H1 (cell line): ENCODE data around the gene ZNHIT3.

Source experiments
- CBX8 ChIP-seq: fragments of 300-800, 300-1000 bp; sonication (generic); IDR thresholded peaks from 2 replicates; pipeline ENCODE4 v1.7.1; 2016; ENCODE audit warnings: low read depth, low read length, borderline replicate concordance
- CEBPB ChIP-seq: IDR thresholded peaks from 2 replicates; pipeline ENCODE4 v1.6.1; 2012; ENCODE audit warnings: low read depth, low read length
- POLR2A ChIP-seq, 2 experiments: IDR thresholded peaks; 1 replicate in 1 of 2; 2 replicates in 1 of 2; pipeline ENCODE4 v1.6.1; 2011; ENCODE audit warnings: low read depth in 2 of 2, low read length in 2 of 2, mild to moderate bottlenecking in 2 of 2; ENCODE audit errors: control extremely low read depth in 1 of 2
- TF ChIP-seq, protein P1 (sequence below), 3 experiments: IDR thresholded peaks; 1 replicate in 2 of 3; 2 replicates in 1 of 3; pipeline versions ENCODE4 v1.5.1 to v1.6.1; 2011; ENCODE audit warnings: low read length in 3 of 3, mild to moderate bottlenecking in 3 of 3, inconsistent platforms in 2 of 3, low read depth in 1 of 3, moderate library complexity in 1 of 3; ENCODE audit not compliant: insufficient read depth in 1 of 3; ENCODE audit errors: control extremely low read depth in 1 of 3

DNA sequence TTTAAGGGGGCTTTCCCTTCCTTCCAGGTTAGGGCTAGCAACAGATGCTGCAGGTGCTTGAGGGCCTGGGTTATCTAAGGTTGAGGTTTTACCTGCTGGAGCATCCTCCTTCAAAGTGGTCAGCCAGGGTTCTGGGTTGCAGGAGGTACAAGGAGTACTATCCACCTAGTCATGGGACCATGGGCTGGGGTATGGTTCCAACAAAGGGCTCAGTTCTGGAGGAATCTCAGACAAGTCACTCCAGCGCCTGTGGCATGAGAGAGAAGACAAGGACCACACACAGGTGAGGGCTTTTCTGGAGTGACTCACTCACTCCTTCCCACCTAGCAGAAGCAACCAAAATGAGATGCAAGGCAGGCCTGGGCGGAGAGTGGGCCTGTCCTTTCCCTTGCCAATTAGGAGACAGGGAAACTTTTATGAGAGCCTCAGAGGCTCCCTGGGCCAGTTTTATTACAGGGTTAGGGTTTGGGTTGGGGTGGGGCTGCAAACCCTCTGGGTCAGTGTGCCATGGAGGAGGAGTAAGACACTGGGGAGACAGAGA is 46.0 kb downstream of the ZNHIT3 start:
- TF ChIP-seq CBX8 (no peak), CEBPB (no peak), POLR2A (IDR thresholded peaks at IDR 0.05; ENCODE audit: control extremely low read depth in 1 of 2, low read depth in 2 of 2, low read length in 2 of 2) (no peak; a peak in 1 of 3 replicates)
- TF ChIP-seq, protein P1, sequence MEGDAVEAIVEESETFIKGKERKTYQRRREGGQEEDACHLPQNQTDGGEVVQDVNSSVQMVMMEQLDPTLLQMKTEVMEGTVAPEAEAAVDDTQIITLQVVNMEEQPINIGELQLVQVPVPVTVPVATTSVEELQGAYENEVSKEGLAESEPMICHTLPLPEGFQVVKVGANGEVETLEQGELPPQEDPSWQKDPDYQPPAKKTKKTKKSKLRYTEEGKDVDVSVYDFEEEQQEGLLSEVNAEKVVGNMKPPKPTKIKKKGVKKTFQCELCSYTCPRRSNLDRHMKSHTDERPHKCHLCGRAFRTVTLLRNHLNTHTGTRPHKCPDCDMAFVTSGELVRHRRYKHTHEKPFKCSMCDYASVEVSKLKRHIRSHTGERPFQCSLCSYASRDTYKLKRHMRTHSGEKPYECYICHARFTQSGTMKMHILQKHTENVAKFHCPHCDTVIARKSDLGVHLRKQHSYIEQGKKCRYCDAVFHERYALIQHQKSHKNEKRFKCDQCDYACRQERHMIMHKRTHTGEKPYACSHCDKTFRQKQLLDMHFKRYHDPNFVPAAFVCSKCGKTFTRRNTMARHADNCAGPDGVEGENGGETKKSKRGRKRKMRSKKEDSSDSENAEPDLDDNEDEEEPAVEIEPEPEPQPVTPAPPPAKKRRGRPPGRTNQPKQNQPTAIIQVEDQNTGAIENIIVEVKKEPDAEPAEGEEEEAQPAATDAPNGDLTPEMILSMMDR (IDR thresholded peaks at IDR 0.05; ENCODE audit: control extremely low read depth in 1 of 3, insufficient read depth in 1 of 3, low read depth in 1 of 3, low read length in 3 of 3) = no peak
